ENCODE data around the gene C16orf74. TPM values are rescaled to one million over a fixed set of nuclear protein-coding genes. Genes with fewer than 3 reads are reported as not detected.

Gene C16orf74
- total and polyA plus RNA-seq, 10 donors = 12.1 to 107 (median 19.3) TPM

DNA sequence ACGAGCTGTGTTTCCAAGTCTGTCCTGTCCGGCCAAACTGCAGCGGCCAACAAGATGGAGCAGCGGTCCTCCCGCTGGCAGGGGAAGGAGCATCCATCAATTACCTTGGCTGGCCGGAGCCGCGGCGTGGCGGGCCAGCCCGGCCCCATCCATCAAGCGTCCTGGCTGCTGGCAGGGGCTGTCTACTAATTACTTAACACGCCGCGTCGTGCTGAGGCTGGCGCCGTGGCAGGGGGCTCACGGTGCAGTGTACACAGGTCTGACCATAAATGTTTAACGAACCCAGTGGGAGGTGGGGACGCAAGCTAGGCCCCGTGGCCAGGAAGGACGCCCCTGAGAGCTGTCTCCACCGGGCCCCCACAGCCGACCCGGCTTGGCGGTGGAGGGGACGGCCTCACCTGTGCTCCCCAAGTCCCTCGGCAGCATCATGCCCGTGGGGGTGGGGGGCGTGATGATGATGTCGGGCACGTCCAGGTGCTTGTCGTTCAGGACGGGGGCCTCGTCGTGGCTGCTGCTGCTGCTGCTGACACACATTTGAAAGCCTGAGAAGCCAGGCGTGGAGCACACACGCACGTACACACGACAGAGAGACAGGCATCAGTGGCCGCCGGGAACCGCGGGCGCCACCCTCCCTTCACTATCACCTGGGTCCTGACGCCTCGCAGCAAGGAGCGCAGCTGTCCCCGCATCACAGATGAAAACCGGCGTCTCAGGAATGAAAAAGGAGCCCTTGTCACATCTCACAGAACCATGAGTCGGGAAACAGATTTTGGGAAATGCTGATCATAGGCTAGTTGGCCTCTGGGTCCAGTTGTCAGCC lies 40.9 kb downstream of the C16orf74 start:
- no peak for TF ChIP-seq POLR2A (IDR thresholded peaks at IDR 0.05)
- TF ChIP-seq, protein P1, sequence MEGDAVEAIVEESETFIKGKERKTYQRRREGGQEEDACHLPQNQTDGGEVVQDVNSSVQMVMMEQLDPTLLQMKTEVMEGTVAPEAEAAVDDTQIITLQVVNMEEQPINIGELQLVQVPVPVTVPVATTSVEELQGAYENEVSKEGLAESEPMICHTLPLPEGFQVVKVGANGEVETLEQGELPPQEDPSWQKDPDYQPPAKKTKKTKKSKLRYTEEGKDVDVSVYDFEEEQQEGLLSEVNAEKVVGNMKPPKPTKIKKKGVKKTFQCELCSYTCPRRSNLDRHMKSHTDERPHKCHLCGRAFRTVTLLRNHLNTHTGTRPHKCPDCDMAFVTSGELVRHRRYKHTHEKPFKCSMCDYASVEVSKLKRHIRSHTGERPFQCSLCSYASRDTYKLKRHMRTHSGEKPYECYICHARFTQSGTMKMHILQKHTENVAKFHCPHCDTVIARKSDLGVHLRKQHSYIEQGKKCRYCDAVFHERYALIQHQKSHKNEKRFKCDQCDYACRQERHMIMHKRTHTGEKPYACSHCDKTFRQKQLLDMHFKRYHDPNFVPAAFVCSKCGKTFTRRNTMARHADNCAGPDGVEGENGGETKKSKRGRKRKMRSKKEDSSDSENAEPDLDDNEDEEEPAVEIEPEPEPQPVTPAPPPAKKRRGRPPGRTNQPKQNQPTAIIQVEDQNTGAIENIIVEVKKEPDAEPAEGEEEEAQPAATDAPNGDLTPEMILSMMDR (IDR thresholded peaks at IDR 0.05 in 8 of 11, conservative IDR thresholded peaks at IDR 0.05 in 3 of 11) = no peak
- TF ChIP-seq POLR2AphosphoS5 (IDR thresholded peaks at IDR 0.05) = no peak
- Histone ChIP-seq H3K4me1 (no peaks in the 10 kb centered on the region), H3K36me3 (peaks cover 0 to 46% (median 0%) of the 10 kb centered on the region in 6 donors), H3K9me3 (peaks cover 0 to 15% (median 11%) of the 10 kb centered on the region in 8 donors), H3K4me3 (no peak overlapping the region), H3K27ac (no peak overlapping the region), H3K27me3 (replicated peaks in 1 of 7) (no peaks in the 10 kb centered on the region)
- 80 to 94% (median 83%) methylated on average over 19 to 53 of the region's 53 CpGs for WGBS, 5 donors
- intact Hi-C loops (cut with DNase I; ENCODE audit: low total_unique reads) = no loop called here
- no peak for DNase-seq

DNA sequence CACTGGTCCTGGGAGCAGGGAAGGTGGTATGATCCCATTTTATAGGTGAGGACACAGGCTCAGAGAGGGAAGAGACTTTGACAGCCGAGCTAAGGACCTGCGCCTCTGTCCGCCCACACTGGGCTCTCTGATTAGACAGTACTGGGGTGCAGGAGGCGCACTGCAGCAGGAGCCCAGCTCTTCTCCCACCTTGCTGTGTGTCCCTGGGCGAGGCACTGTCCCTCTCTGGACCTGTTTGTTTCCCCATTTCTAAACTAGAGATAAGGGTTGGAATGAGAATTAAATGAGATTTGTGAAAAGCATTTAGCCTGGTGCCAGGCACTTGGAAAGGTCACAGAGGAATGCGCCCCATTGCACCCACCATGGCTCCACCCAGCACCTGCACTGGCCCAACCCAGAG lies 42.6 kb downstream of the C16orf74 start:
- Histone ChIP-seq H3K27ac (no peak overlapping the region), H3K36me3 (peaks cover 0 to 46% (median 0%) of the 10 kb centered on the region in 6 donors), H3K9me3 (peaks cover 0 to 15% (median 11%) of the 10 kb centered on the region in 8 donors), H3K4me3 (no peak overlapping the region), H3K4me1 (no peaks in the 10 kb centered on the region), H3K27me3 (replicated peaks in 1 of 7) (no peaks in the 10 kb centered on the region)
- intact Hi-C loops (cut with DNase I; ENCODE audit: low total_unique reads) = no loop called here
- DNase-seq = no peak
- WGBS, 5 donors = 90 to 96% (median 92%) methylated on average over 5 to 6 of the region's 6 CpGs
- TF ChIP-seq, protein P1 (IDR thresholded peaks at IDR 0.05 in 8 of 11, conservative IDR thresholded peaks at IDR 0.05 in 3 of 11) = no peak
- TF ChIP-seq POLR2AphosphoS5 (IDR thresholded peaks at IDR 0.05) (no peak), POLR2A (IDR thresholded peaks at IDR 0.05) (no peak)

DNA sequence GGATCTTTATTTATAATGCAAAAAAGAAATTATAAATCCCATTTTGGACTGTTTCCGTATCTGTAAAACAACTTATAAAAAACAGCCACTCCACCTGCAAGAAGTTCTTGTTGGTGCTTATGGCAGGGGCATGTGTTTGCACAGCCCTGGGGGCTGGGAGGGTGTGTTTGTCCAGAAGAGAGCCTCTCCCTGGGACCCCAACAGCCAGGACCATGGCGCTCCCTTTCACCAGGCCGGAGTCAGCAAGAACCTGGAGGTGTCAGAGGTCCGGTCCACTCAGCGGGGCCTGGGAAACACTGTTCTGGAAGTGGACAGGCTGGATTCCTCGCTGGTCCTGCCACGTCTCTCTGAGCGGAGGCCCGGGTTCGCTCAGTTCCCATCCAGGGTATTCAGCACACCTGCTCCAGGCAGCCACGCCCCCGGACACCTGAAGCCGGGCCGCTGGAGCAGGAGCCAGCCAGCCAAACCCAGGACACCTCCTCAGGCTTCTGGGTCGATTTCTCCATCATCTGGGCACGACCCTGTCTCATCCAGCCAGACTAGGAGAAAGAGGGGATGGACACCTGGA lies 43.3 kb downstream of the C16orf74 start:
- peaks cover 0 to 41% (median 0%) of the 10 kb centered on the region in 6 donors for H3K36me3 ChIP-seq
- H3K4me1 ChIP-seq = no peaks in the 10 kb centered on the region
- H3K27ac ChIP-seq = no peak overlapping the region
- DNase-seq = no peak
- H3K4me3 ChIP-seq = no peak overlapping the region
- WGBS, 5 donors = 84 to 90% (median 87%) methylated on average over 6 to 16 of the region's 16 CpGs
- intact Hi-C loops (cut with DNase I; ENCODE audit: low total_unique reads) = no loop called here
- no peaks in the 10 kb centered on the region for H3K27me3 ChIP-seq (replicated peaks in 1 of 7)
- H3K9me3 ChIP-seq = peaks cover 0 to 11% (median 10%) of the 10 kb centered on the region in 8 donors
- no peak for TF ChIP-seq POLR2A (IDR thresholded peaks at IDR 0.05)
- TF ChIP-seq POLR2AphosphoS5 (IDR thresholded peaks at IDR 0.05) = no peak
- TF ChIP-seq, protein P1 (IDR thresholded peaks at IDR 0.05 in 8 of 11, conservative IDR thresholded peaks at IDR 0.05 in 3 of 11) = no peak

DNA sequence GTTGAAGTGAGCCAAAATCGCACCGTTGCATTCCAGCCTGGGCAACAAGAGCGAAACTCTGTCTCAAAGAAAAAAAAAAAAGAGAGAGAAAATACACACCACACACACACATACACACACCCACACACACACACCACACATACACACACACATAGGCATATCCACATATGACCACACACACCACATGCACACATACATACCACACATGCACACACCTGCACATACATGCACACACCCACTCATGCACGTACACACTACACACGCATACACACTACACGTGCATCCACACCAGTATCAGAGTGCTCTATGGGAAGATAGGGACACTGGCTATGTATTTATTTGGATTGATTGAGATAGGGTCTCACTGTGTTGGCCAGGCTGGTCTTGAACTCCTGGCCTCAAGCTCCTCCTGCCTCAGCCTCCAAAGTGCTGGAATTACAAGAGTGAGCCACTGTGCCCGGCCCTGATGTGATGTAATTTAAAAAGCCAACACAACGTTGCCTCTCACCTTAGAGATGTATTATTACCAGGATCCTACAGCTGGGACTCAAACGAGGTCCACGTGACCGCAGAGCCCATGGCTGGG lies 44.4 kb downstream of the C16orf74 start:
- Histone ChIP-seq H3K4me1 (no peaks in the 10 kb centered on the region), H3K27ac (no peak overlapping the region), H3K27me3 (replicated peaks in 1 of 7) (no peaks in the 10 kb centered on the region), H3K9me3 (peaks cover 0 to 5% (median under 1%) of the 10 kb centered on the region in 8 donors), H3K4me3 (no peak overlapping the region), H3K36me3 (peaks cover 0 to 30% (median 0%) of the 10 kb centered on the region in 6 donors)
- 84 to 95% (median 89%) methylated on average over 11 of the region's 11 CpGs for WGBS, 5 donors
- TF ChIP-seq, protein P1 (IDR thresholded peaks at IDR 0.05 in 8 of 11, conservative IDR thresholded peaks at IDR 0.05 in 3 of 11) = no peak
- TF ChIP-seq POLR2A (IDR thresholded peaks at IDR 0.05) = no peak
- no peak for TF ChIP-seq POLR2AphosphoS5 (IDR thresholded peaks at IDR 0.05)
- intact Hi-C loops (cut with DNase I; ENCODE audit: low total_unique reads) = no loop called here
- no peak for DNase-seq
